Uterus (tissue), 4 donors: Measurements from ENCODE around the gene FFAR3. TPM values are rescaled to one million over a fixed set of nuclear protein-coding genes. Genes with fewer than 3 reads are reported as not detected.
"Not testable (repeated sequence)": the region's sequence is repeated elsewhere in the genome, so short reads cannot be mapped to it uniquely, and the experiment has no call there.

Source experiments
- DNase-seq, 2 donors: peaks; one replicate each; pipeline ENCODE4 v3.0.0-alpha.2; 2019 to 2020
- H3K27ac ChIP-seq, 2 donors: fragments of 200-600 bp; sonication (generic); 1 replicate in 1 of 2; 2 replicates in 1 of 2; pipeline ENCODE4 v1.5.1; 2016 to 2018
- H3K27me3 ChIP-seq, 2 donors: fragments of 200-600 bp; sonication (generic); one replicate each; pipeline ENCODE4 v1.5.1; 2018 to 2019; ENCODE audit warnings: control low read depth in 1 of 2
- H3K36me3 ChIP-seq, 2 donors: fragments of 200-600 bp; sonication (generic); one replicate each; pipeline ENCODE4 v1.5.1; 2019; ENCODE audit warnings: control low read depth in 1 of 2
- H3K4me1 ChIP-seq, 2 donors: fragments of 200-600 bp; sonication (generic); one replicate each; pipeline ENCODE4 v1.5.1; 2018 to 2019; ENCODE audit warnings: control low read depth in 1 of 2
- H3K4me3 ChIP-seq, 2 donors: fragments of 200-600 bp; sonication (generic); 1 replicate in 1 of 2; 2 replicates in 1 of 2; pipeline ENCODE4 v1.5.1; 2018 to 2019; ENCODE audit warnings: mild to moderate bottlenecking in 1 of 2
- H3K9me3 ChIP-seq, 2 donors: fragments of 200-600 bp; sonication (generic); one replicate each; pipeline ENCODE4 v1.5.1; 2019; ENCODE audit warnings: control low read depth in 1 of 2
- CTCF ChIP-seq, 4 experiments: fragments of 200-600 bp in 2 of 4; fragments of 450-650 bp in 2 of 4; sonication (generic) in 2 of 4; IDR thresholded peaks; one replicate each; pipeline ENCODE4 v1.5.1; 2016 to 2019; ENCODE audit warnings: antibody characterized with exemption in 4 of 4, mild to moderate bottlenecking in 2 of 4, moderate library complexity in 1 of 4
- POLR2A ChIP-seq, 2 donors: fragments of 450-650 bp; IDR thresholded peaks; one replicate each; pipeline ENCODE4 v1.6.1; 2016; ENCODE audit warnings: antibody characterized with exemption in 2 of 2, mild to moderate bottlenecking in 1 of 2, moderate library complexity in 1 of 2
- intact Hi-C: fragments of 100-400 bp; cut with DNase I; formaldehyde crosslinking; loops from one replicate; pipeline ENCODE4 v1.15.1; 2023; ENCODE audit warnings: low total_unique reads
- total RNA-seq, 4 donors: library from RNA; depleted of rRNA in 3 of 4; stranded (reverse); fragments of >200 nt in 3 of 4; gene quantifications; one replicate each; pipeline versions ENCODE4 v1.1.0 to v1.2.4, GENCODE V29; 2014 to 2023
- donor health status: DM: yes; HTN: yes; CAD: no.

FFAR3 gene
- total RNA-seq, 4 donors from 2014 or later, result not detected

- Histone ChIP-seq H3K4me1 (no peaks in the 10 kb centered on the region), H3K4me3 (no peak overlapping the region), H3K27ac (no peak overlapping the region), H3K27me3 (no peaks in the 10 kb centered on the region), H3K36me3 (no peaks in the 10 kb centered on the region), H3K9me3 (no peaks in the 10 kb centered on the region)
- intact Hi-C loops, result no loop called here
- DNase-seq, result no peak
- TF ChIP-seq POLR2A (IDR thresholded peaks at IDR 0.05) (no peak), CTCF (IDR thresholded peaks at IDR 0.05) (no peak)
These were observed 19.4 kb downstream of the FFAR3 start for GRCh38 chr19:35377656-35378055.

- no peaks in the 10 kb centered on the region for H3K9me3 ChIP-seq
- no peak overlapping the region for H3K27ac ChIP-seq
- no peaks in the 10 kb centered on the region for H3K36me3 ChIP-seq
- H3K4me1 ChIP-seq, result no peaks in the 10 kb centered on the region
- no peaks in the 10 kb centered on the region for H3K27me3 ChIP-seq
- no peak for DNase-seq
- no peak for TF ChIP-seq POLR2A (IDR thresholded peaks at IDR 0.05)
- TF ChIP-seq CTCF (IDR thresholded peaks at IDR 0.05), result no peak
- H3K4me3 ChIP-seq, result no peak overlapping the region
- intact Hi-C loops, result no loop called here
These were observed 20.1 kb downstream of the FFAR3 start for GRCh38 chr19:35378356-35378755.

- H3K9me3 ChIP-seq, H3K4me1 ChIP-seq, H3K27ac ChIP-seq, DNase-seq, H3K36me3 ChIP-seq, H3K4me3 ChIP-seq, intact Hi-C loops, H3K27me3 ChIP-seq: not testable (repeated sequence)
These were observed 21.3 kb downstream of the FFAR3 start for GRCh38 chr19:35379545-35379944.

- no peaks in the 10 kb centered on the region for H3K9me3 ChIP-seq
- no peak overlapping the region for H3K4me3 ChIP-seq
- no peaks in the 10 kb centered on the region for H3K27me3 ChIP-seq
- intact Hi-C loops, result no loop called here
- H3K27ac ChIP-seq, result no peak overlapping the region
- no peak for DNase-seq
- H3K4me1 ChIP-seq, result no peaks in the 10 kb centered on the region
- no peak for TF ChIP-seq POLR2A (IDR thresholded peaks at IDR 0.05)
- no peak for TF ChIP-seq CTCF (IDR thresholded peaks at IDR 0.05)
- no peaks in the 10 kb centered on the region for H3K36me3 ChIP-seq
These were observed 21.7 kb downstream of the FFAR3 start for GRCh38 chr19:35379992-35380391.

GRCh38 chr19:35380450-35381124 lies 22.3 kb downstream of the FFAR3 start:
- Histone ChIP-seq H3K4me1 (no peaks in the 10 kb centered on the region), H3K9me3 (no peaks in the 10 kb centered on the region), H3K36me3 (no peaks in the 10 kb centered on the region), H3K4me3 (no peak overlapping the region), H3K27me3 (no peaks in the 10 kb centered on the region), H3K27ac (no peak overlapping the region)
- TF ChIP-seq POLR2A (IDR thresholded peaks at IDR 0.05) (no peak), CTCF (IDR thresholded peaks at IDR 0.05) (no peak)
- DNase-seq, result no peak
- intact Hi-C loops, result no loop called here

- H3K4me3 ChIP-seq, result no peak overlapping the region
- no peak overlapping the region for H3K27ac ChIP-seq
- DNase-seq, result no peak
- H3K36me3 ChIP-seq, result no peaks in the 10 kb centered on the region
- H3K27me3 ChIP-seq, result no peaks in the 10 kb centered on the region
- no peak for TF ChIP-seq CTCF (IDR thresholded peaks at IDR 0.05)
- TF ChIP-seq POLR2A (IDR thresholded peaks at IDR 0.05), result no peak
- intact Hi-C loops, result no loop called here
- no peaks in the 10 kb centered on the region for H3K4me1 ChIP-seq
- no peaks in the 10 kb centered on the region for H3K9me3 ChIP-seq
These were observed 23.1 kb downstream of the FFAR3 start for GRCh38 chr19:35381318-35381717.
